HG03097 (cell line): Measurements from ENCODE around the gene CASP1.
A peak's percentile ranks its signal among the peaks of the same experiment; 100 is the strongest.
"Not testable (repeated sequence)": the region's sequence is repeated elsewhere in the genome, so short reads cannot be mapped to it uniquely, and the experiment has no call there.

Source experiments
- ATAC-seq: cut with Tn5 transposase; IDR thresholded peaks from one replicate; pipeline ENCODE4 v1.9.1; 2021; ENCODE audit not compliant: unreplicated experiment, low FRiP score

Gene CASP1

DNA sequence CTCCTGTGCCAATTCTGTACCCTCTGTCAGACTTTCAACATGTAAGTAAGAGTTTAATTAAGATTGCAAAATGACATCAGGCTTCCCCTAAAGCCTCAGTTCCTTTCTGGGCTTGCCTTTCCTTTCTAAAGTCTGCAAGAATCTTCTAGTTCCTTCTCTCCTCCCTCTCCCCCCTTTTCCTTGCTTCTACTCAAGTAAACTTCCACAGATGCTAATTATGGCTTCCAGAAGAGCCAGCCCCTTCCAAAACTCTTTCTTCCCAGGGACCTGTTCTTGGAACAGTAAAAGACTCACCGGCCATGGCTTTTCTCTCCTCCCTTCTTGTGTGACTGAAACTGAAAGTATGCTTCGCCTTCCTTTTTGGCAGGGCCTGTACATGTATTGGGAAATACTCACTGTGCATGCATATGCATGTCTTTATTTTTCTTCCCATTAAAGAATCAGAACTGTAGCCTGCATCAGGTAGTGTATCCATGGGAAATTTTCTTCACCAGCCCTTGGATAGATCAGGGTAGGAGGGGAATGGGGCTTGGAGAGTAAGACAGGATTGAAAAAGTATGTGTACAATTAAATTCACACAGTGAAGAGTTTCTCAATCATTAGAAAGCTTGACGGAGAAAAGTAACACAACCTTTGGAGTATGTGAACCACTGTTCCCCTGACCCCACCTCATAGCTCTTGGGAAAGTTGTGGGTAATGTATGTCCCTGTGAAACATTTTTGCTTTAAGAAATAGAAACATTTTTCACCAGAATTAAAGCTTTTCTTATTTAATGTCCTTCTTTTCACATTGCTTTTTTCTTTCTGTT lies at the start of gene CASP1:
Gene CASP1, minus strand, starts transcription at position 332 of the 808 bp plus-strand sequence. Its CDS starts 31 bp downstream, at position 301.
- ATAC-seq = peak; percentile 95

DNA sequence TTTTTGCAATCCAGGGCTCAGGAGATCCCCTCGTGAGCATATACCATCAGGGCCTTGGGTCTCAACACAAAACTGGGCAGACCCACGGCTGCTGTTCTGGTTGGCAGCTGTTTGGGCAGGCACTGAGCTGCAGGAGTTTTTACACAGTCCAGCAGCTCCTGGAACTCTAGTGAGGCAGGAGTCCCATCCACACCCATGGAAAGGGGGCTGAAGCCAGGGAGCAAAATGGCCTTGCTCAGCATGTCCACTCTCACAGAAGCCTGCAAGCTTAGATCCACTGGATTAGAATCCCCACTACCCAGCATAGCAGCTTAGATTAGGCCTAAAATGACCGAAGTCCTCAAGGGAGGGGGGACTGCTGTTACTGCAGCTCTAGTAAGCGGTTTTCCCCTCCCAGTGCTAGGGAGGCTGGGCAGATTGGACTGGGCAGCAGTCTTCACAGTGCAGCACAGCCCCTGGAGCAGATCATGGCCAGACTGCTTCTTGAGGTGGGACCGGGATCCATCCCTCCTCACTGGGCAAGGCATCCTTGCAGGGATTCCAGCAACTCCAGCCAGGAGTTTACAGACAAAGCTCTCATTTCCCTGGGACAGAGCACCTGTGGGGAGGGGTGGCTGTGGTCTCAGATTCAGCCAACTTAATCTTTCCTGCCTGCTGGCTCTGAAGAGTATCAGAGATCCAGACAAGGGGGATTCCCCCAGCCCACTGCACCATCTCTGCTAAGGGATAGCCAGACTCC lies 46.6 kb upstream of the CASP1 start:
- no peak for ATAC-seq

- ATAC-seq = not testable (repeated sequence)
Measured at GRCh38 chr11:105080171-105080906, 45.4 kb upstream of the CASP1 start.

- no peak for ATAC-seq
Measured at GRCh38 chr11:105078283-105078682, 43.3 kb upstream of the CASP1 start.

- ATAC-seq = not testable (repeated sequence)
Measured at GRCh38 chr11:105077141-105077790, 42.3 kb upstream of the CASP1 start.

DNA sequence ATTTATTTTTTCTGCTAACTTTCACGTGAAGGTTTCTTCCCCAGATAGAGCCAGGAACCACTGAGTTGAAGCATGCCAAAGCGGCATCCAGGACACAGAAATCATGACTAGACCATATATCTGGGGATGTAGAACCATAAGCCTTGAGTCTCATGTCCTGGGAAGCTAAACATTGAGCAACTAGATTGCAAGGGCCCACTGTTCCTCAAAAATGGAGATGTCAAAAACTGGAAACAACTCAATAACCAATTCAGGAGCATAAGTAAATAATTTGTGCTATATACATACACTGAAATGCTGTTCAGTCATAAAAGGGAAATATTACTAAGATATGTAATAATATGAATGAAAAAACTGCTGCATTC lies 39.2 kb upstream of the CASP1 start:
- no peak for ATAC-seq

- no peak for ATAC-seq
Measured at GRCh38 chr11:105073456-105074165, 38.7 kb upstream of the CASP1 start.

DNA sequence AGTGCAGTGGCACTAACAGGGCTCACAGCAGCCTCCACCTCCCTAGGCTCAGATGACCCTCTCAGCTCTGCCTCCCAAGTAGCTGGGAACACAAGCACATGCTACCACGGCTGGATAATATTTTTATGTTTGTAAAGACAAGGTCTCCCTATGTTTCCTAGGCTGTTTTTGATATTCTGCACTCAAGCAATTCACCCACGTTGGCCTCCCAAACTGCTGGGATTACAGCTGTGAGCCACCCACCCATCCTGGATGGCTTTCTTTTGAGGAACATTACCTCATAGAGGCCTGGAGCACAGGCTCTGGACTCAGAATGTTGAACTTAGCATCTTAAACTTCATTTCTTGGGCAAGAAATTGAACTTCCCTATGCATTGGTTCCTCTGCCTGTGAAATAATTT lies 37.1 kb upstream of the CASP1 start:
- not testable (repeated sequence) for ATAC-seq

DNA sequence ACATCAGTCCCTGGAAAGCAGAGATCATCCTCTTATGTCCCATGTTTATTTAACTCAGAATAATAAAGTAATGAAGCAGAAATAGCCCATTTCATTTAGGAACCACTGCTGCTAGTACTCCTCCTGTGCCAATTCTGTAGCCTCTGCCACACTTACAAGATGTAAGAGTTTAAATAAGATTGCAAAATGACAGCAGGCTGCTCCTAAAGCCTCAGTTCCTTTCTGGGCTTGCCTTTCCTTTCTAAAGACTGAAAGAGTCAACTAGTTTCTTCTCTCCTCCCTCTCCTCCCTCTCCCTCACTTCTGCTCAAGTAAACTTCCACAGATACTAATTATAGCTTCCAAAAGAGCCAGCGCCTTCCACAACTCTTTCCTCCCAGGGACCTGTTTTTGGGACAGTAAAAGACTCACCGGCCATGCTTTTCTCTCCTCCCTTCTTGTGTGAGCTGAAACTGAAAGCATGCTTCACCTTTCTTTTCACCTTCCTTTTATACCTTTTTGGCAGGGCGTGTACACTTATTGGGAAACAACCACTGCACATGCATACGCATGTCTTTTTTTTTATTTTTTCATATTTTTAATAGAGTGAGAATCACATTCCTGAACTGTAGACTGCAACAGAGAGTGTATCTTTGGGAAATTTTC lies 36.3 kb upstream of the CASP1 start:
- ATAC-seq = no peak

DNA sequence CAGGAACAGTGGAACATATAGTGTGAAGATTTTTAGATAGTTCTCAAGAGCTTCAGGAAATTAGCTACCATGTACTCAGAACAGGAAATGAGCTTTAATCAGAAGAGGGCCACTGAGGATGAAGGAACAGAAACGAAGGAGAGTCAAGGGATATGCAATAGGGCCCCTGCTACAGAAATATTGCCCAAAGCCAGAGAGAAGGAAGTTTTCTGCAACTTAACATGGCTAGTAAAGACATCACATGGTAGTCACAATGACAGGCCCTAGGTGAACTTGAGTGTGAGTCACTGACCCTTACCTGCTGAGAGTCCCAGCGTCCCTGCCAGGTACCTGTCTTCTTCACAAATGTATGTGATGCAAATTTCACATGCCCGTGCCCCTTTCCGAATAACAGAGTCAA lies 35.4 kb upstream of the CASP1 start:
- ATAC-seq = no peak

- not testable (repeated sequence) for ATAC-seq
Measured at GRCh38 chr11:105069749-105070148, 34.8 kb upstream of the CASP1 start.

DNA sequence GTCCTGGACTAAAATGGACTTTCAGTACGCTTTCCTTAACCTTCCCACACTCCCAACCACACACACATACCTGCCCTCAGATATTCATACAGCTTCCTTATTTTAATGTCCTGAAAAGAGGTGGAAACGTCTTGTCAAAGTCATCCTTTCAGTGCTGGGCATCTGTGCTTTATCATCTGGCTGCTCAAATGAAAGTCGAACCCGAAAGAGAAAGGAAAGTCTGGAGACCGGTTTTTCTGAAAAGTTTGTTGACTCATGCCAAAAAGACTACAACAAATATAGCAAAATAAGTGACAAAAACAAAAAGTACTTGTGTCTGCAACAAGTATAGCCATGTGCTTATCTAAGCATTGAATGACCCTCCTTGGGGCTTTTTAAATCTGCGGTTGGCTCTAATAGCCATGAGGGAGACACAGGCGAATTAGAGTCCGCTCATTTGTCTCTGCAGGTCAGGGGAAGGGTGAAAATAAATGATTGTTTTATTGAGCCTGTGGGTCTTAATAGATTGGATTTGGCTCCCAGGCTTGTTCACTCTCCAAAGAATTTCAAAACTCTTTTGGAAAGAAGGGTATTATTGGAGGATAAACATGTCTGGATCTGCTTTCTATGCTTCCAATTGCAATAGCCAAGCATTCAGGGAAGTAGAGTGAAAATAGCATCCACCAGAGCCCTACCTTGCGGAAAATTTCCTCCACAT lies 28.4 kb upstream of the CASP1 start:
- ATAC-seq = not testable (repeated sequence)

DNA sequence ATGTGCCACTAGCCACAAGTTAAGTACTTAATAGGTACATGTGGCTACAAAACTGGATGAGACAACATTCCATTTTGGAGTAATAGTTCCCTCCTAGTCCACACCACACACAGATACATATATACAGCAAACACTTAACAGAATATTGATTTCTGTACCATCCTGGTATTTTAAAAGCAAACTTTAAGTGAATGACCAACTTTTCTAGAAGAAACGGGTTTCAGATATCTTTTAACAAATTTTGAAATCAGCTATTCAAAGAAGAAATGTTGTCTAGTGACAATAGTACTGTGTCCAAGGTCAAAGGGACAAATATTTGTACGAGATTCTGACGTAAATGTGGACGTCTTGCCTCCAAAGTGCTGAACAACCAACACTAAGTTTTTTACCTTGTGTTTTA lies 22.5 kb upstream of the CASP1 start:
- ATAC-seq = no peak

- no peak for ATAC-seq
Measured at GRCh38 chr11:105056446-105056845, 21.5 kb upstream of the CASP1 start.

- no peak for ATAC-seq
Measured at GRCh38 chr11:105054723-105055493, 20.0 kb upstream of the CASP1 start.

DNA sequence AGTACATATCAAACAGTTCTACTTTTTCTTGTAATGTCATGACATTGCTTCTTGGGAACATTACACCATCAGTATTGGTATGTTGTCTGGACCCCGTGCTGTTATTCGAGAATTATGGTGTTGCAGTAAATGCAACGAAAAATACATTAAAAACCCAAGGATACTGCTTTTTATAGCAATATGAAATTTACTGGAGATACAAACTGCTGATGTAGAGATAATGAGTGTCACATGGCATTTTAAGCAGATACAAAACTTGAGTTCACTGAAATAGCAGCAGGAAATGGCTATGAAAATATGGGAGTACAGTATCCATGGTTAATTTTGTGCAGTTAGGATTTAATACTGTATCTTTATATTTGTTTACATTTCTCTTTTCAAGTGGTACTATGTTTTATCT lies 17.5 kb upstream of the CASP1 start:
- no peak for ATAC-seq

DNA sequence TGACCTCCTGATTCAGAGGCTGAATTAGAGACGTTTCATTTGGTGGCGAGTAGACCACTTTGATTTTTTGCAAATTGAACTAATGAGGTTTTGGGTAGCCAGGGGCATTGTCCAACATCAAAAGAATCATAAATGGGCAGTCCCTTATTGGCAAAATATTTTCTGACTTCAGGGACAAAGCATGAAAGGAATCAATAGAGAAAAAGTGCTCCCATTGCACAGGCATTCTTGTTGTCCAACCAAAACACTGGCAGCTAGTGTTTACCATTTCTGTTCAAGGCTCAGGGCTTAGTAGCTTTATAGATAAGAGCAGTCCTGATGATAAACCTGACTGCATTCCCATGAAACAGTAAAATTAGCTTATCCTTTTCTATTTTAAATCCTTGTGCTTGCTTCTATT lies 16.6 kb upstream of the CASP1 start:
- ATAC-seq = no peak

- ATAC-seq = no peak
Measured at GRCh38 chr11:105049481-105049880, 14.5 kb upstream of the CASP1 start.
